Keratinocyte (primary cell): ENCODE measurements around the gene FAM83E.
A peak's percentile ranks its signal among the peaks of the same experiment; 100 is the strongest.

ENCODE experiments used
- EZH2 ChIP-seq: IDR thresholded peaks from one replicate; pipeline ENCODE4 v1.6.1; 2012; ENCODE audit warnings: inconsistent platforms, mild to moderate bottlenecking, low read length, moderate library complexity
- TF ChIP-seq, protein P1 (sequence below), 3 experiments: IDR thresholded peaks in 1 of 3; conservative IDR thresholded peaks in 1 of 3; optimal IDR thresholded peaks in 1 of 3; 2 replicates in 2 of 3; 3 replicates in 1 of 3; pipeline versions ENCODE3 to v1.5.1; 2011; ENCODE audit warnings: low read length in 3 of 3, mild to moderate bottlenecking in 3 of 3, moderate library complexity in 2 of 3, control low read depth in 1 of 3, inconsistent platforms in 1 of 3; ENCODE audit not compliant: insufficient read depth in 2 of 3; ENCODE audit errors: extremely low read depth in 1 of 3

DNA sequence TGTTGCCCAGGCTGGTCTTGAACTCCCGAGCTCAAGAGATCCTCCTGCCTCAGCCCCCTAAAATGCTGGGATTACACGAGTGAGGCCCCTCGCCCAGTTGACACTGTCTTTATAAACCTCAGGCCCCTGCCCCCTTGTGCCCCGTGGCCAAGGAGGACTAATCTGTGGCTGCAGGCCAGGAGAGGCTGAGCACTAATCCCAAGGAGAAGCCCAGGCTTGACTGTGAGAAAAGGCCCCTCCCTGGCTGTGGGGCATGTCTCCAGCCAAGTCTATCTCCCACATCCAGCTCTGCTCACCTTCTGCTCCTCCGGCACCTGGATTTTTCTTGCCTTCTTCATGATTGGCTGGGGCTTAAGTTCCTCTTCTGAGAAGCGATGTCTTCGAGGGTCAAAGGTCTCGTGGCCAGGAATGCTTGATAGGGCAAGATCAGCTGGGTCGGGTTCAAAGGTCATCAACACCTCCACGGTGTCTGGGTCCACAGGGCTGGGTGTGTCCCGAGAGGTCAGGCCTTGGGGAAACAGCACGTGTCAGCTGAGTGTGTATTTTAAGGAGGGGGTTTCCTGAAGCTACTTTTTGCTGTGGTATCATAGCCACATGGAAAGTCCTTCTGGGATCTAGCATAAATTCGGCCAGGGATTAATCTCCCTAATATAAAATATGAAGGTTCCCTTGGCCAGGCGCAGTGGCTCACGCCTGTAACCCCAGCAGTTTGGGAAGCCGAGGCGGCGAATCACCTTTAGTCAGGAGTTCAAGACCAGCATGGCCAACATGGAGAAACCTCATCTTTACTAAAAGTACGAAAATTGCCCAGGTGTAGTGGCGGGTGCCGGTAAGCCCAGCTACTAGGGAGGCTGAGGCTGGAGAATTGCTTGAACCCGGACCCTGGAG, 18.5 kb upstream of the FAM83E start:
- TF ChIP-seq, protein P1, sequence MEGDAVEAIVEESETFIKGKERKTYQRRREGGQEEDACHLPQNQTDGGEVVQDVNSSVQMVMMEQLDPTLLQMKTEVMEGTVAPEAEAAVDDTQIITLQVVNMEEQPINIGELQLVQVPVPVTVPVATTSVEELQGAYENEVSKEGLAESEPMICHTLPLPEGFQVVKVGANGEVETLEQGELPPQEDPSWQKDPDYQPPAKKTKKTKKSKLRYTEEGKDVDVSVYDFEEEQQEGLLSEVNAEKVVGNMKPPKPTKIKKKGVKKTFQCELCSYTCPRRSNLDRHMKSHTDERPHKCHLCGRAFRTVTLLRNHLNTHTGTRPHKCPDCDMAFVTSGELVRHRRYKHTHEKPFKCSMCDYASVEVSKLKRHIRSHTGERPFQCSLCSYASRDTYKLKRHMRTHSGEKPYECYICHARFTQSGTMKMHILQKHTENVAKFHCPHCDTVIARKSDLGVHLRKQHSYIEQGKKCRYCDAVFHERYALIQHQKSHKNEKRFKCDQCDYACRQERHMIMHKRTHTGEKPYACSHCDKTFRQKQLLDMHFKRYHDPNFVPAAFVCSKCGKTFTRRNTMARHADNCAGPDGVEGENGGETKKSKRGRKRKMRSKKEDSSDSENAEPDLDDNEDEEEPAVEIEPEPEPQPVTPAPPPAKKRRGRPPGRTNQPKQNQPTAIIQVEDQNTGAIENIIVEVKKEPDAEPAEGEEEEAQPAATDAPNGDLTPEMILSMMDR (optimal IDR thresholded peaks at IDR 0.05 in 1 of 3, IDR thresholded peaks at IDR 0.05 in 1 of 3, conservative IDR thresholded peaks at IDR 0.05 in 1 of 3; ENCODE audit: extremely low read depth in 1 of 3, insufficient read depth in 2 of 3, low read length in 3 of 3): peak in 1 of 3 experiments; percentile 5
- no peak for TF ChIP-seq EZH2
